Glutamatergic neuron (in vitro differentiated cells): ENCODE results near the gene TBC1D21. TPM values are rescaled to one million over a fixed set of nuclear protein-coding genes. Genes with fewer than 3 reads are reported as not detected.
"Not testable (repeated sequence)": the region's sequence is repeated elsewhere in the genome, so short reads cannot be mapped to it uniquely, and the experiment has no call there.

Experiments
- DNase-seq: peaks from one replicate; pipeline ENCODE4 v3.0.0; 2022
- H3K27ac Mint-ChIP-seq: one replicate; pipeline ENCODE4 v1.8.0; 2020; ENCODE audit warnings: mild to moderate bottlenecking, mixed read lengths, inconsistent platforms; ENCODE audit not compliant: unreplicated experiment
- H3K27me3 Mint-ChIP-seq: one replicate; pipeline ENCODE4 v1.8.0; 2020; ENCODE audit warnings: mild to moderate bottlenecking, moderate library complexity, mixed read lengths, inconsistent platforms; ENCODE audit not compliant: unreplicated experiment
- H3K36me3 Mint-ChIP-seq: one replicate; pipeline ENCODE4 v1.8.0; 2020; ENCODE audit warnings: mild to moderate bottlenecking, mixed read lengths, inconsistent platforms; ENCODE audit not compliant: unreplicated experiment
- H3K4me1 Mint-ChIP-seq: one replicate; pipeline ENCODE4 v1.8.0; 2020; ENCODE audit warnings: mild to moderate bottlenecking, low read depth, mixed read lengths, inconsistent platforms; ENCODE audit not compliant: unreplicated experiment
- H3K4me3 Mint-ChIP-seq: one replicate; pipeline ENCODE4 v1.8.0; 2020; ENCODE audit warnings: mild to moderate bottlenecking, mixed read lengths, inconsistent platforms; ENCODE audit not compliant: unreplicated experiment
- H3K9me3 Mint-ChIP-seq: one replicate; pipeline ENCODE4 v1.8.0; 2020; ENCODE audit warnings: mild to moderate bottlenecking, moderate library complexity, mixed read lengths, inconsistent platforms; ENCODE audit not compliant: unreplicated experiment
- total RNA-seq: library from RNA; stranded (reverse); fragmentation: NEBNext Ultra II Directional; extraction: Animal tissue kit (Norgen Biotek cat#: 25700); gene quantifications from one replicate; pipeline ENCODE4 v1.2.1, GENCODE V29; 2021; ENCODE audit not compliant: unreplicated experiment
- TF ChIP-seq, protein P1 (sequence below): fragments of 200-600 bp; sonication (generic); IDR thresholded peaks from one replicate; pipeline ENCODE4 v1.5.0; 2021; ENCODE audit not compliant: partially characterized antibody, unreplicated experiment

Gene TBC1D21
- total RNA-seq, 1 donor from 2014 or later: not detected

DNA sequence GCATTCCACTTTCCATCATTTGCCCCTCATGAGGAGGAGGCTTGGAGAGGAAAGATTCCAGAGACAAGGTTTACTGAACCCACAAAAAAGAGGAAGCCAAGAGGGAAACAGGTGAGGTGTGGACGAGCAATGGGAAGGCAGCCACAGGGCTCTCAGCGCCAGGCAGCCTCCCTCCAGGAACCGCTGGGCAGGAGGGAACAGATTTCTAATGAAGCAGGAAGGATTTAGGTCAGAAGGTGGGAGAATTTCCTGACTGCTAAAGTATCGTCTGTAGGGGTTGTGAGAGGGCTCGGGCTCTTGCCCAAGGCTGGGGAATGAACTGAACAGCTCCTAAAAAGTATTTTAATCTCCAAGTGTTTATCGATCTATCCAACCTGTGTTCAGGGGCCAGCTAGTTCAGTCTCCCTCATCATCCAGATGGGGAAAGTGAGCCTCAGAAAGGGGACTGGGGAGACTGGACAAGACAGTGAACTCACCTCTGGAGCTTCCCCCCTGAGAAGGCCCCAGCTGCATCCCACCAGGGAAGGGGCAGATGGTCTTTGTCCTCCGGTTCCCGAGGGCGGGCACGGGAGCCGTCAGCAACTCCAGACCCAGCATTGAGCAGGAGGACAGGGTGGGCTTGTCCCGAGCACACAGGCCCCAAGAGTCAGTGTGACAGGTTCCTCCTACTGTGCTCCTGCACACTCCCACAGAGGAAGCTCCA lies 63.4 kb downstream of the TBC1D21 start:
- Mint-ChIP-seq H3K27ac (peak overlapping the region; percentile 86), H3K4me1 (peaks cover 49% of the 10 kb centered on the region), H3K27me3 (peaks cover 14% of the 10 kb centered on the region), H3K9me3 (peaks cover 8% of the 10 kb centered on the region), H3K4me3 (peak overlapping the region; percentile 44), H3K36me3 (no peaks in the 10 kb centered on the region)
- no peak for DNase-seq
- TF ChIP-seq, protein P1, sequence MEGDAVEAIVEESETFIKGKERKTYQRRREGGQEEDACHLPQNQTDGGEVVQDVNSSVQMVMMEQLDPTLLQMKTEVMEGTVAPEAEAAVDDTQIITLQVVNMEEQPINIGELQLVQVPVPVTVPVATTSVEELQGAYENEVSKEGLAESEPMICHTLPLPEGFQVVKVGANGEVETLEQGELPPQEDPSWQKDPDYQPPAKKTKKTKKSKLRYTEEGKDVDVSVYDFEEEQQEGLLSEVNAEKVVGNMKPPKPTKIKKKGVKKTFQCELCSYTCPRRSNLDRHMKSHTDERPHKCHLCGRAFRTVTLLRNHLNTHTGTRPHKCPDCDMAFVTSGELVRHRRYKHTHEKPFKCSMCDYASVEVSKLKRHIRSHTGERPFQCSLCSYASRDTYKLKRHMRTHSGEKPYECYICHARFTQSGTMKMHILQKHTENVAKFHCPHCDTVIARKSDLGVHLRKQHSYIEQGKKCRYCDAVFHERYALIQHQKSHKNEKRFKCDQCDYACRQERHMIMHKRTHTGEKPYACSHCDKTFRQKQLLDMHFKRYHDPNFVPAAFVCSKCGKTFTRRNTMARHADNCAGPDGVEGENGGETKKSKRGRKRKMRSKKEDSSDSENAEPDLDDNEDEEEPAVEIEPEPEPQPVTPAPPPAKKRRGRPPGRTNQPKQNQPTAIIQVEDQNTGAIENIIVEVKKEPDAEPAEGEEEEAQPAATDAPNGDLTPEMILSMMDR: no peak

DNA sequence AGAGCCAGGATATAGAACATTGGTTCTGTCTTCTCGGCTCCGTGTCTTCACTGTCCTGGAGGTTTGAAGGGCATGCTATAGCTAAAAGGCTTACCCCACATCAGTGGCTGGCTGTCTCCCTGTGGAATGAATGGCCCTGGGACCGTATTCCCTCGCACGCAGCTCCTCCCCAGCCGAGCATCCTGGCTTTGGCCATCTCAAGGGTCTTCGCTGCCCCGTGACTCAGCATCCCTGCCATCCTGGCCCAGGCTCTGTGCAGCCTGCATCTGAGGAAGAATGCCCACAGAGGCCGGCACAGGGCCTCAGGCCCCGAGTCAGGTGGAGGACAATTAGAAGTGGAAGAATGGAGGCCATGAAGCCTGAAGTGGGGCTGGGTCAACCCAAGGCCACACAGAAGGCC lies 63.9 kb downstream of the TBC1D21 start:
- peaks cover 10% of the 10 kb centered on the region for H3K9me3 Mint-ChIP-seq
- no peak for DNase-seq
- H3K4me1 Mint-ChIP-seq: peaks cover 50% of the 10 kb centered on the region
- H3K27ac Mint-ChIP-seq: no peak overlapping the region
- TF ChIP-seq, protein P1: no peak
- H3K27me3 Mint-ChIP-seq: peaks cover 14% of the 10 kb centered on the region
- H3K4me3 Mint-ChIP-seq: no peak overlapping the region
- no peaks in the 10 kb centered on the region for H3K36me3 Mint-ChIP-seq

DNA sequence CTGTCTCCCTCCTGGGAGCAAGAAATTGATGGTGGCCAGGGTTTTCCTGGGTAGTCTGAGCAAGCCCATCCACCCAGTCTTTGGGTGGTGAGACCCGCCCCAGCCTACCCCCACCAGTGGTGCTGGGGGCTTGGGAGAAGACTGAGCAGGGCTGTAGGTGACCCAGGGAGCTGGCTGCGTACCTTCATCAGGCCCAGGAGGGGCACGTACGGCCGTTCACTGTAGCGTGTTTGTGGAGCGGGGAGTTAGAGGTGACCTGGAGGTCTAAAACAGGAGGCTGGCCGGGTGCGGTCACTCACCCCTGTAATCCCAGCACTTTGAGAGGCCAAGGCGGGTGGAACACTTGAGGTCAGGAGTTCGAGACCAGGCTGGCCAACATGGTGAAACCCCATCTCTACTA lies 64.4 kb downstream of the TBC1D21 start:
- Mint-ChIP-seq H3K9me3 (peaks cover 10% of the 10 kb centered on the region), H3K36me3 (no peaks in the 10 kb centered on the region), H3K27ac (no peak overlapping the region), H3K4me3 (no peak overlapping the region), H3K4me1 (peaks cover 52% of the 10 kb centered on the region), H3K27me3 (peaks cover 12% of the 10 kb centered on the region)
- TF ChIP-seq, protein P1: no peak
- DNase-seq: no peak

DNA sequence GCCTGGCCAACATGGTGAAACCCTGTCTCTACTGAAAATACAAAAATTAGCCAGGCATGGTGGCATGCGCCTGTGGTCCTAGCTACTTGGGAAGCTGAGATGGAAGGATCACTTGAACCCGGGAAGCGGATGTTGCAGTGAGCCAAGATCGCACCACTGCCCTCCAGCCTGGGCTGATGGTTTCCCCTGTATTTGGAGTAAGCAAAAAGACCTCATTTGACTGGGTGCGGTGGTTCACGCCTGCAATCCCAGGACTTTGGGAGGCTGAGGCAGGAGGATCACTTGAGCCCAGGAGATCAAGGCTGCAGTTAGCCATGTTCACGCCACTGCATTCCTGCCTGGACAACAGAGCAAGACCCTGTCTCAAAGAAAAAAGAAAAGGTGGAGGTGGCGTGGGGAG lies 65.2 kb downstream of the TBC1D21 start:
- not testable (repeated sequence) for H3K36me3 Mint-ChIP-seq, H3K27me3 Mint-ChIP-seq, H3K27ac Mint-ChIP-seq, DNase-seq, H3K4me3 Mint-ChIP-seq
- peaks cover 10% of the 10 kb centered on the region for H3K9me3 Mint-ChIP-seq
- H3K4me1 Mint-ChIP-seq: peaks cover 55% of the 10 kb centered on the region

Other genes with a start within 250 kb of the TBC1D21 start
- gene NPTN, start 240.2 kb upstream of the TBC1D21 start, total RNA-seq: 86.6 TPM
- gene CD276, start 189.2 kb upstream of the TBC1D21 start, total RNA-seq: 192 TPM
- gene INSYN1, start 120.2 kb upstream of the TBC1D21 start, total RNA-seq: 86.6 TPM
- gene LOXL1, start 52.9 kb downstream of the TBC1D21 start, total RNA-seq: 163 TPM
- gene STOML1, start 118.7 kb downstream of the TBC1D21 start, total RNA-seq: 19.5 TPM
- gene PML, start 121.2 kb downstream of the TBC1D21 start, total RNA-seq: 27.6 TPM
- gene GOLGA6A, start 209.0 kb downstream of the TBC1D21 start, total RNA-seq: 0.83 TPM